Measurements from ENCODE around the gene VWA3B.

Gene VWA3B

DNA sequence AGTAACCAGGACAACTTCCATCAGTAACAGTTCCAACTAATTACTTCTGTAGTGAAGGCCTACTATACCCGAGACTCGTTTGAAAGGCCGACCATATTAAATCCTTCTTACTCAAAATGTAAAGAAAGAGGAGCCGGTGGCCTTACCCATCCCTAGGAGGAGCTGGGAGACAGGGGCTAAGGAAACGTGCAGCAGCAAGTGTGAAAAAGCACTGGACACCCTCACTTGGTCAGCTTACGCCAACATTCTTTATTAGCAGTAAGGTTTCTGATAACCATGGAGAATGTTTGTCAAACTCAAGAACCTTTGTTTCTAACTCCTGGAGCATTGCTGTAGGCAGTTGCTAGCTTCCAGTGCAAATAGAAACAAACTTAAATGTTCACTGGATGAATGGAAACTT is 26.7 kb upstream of the VWA3B start:
- Histone ChIP-seq H3K4me1 (ENCODE audit: control insufficient read depth, low read depth, low read length) (no peaks in the 10 kb centered on the region), H3K4ac (ENCODE audit: low read depth, low read length) (no peak overlapping the region), H2AK5ac (ENCODE audit: low read length) (no peak overlapping the region), H3K23ac (ENCODE audit: low read length) (no peak overlapping the region), H3K36me3 (ENCODE audit: control insufficient read depth, insufficient read depth, low read length) (no peaks in the 10 kb centered on the region), H3K4me3 (ENCODE audit: low read length) (no peak overlapping the region), H3K9ac (ENCODE audit: low read length) (no peak overlapping the region), H4K5ac (ENCODE audit: low read length) (no peak overlapping the region), H3K27ac (ENCODE audit: low read depth, low read length) (no peak overlapping the region), H3K18ac (ENCODE audit: low read length) (no peak overlapping the region), H3K79me2 (ENCODE audit: control insufficient read depth, insufficient read depth, low read length) (no peaks in the 10 kb centered on the region), H3K4me2 (ENCODE audit: low read length) (no peak overlapping the region), H3K27me3 (ENCODE audit: insufficient read depth, low read length, poor library complexity) (no peaks in the 10 kb centered on the region), H2BK120ac (ENCODE audit: low read depth, low read length) (no peak overlapping the region), H4K8ac (ENCODE audit: low read depth, low read length) (no peak overlapping the region), H2BK5ac (ENCODE audit: low read length) (no peak overlapping the region), H2BK15ac (replicated peaks; ENCODE audit: low read depth) (no peak overlapping the region), H3K56ac (ENCODE audit: low read length) (no peak overlapping the region), H3K79me1 (ENCODE audit: low read length) (no peaks in the 10 kb centered on the region)
- no CpG with 5 or more reads among the region's 6 CpGs for WGBS (ENCODE audit: extremely low coverage, insufficient coverage, low lambda C conversion rate)
- no peak for DNase-seq

DNA sequence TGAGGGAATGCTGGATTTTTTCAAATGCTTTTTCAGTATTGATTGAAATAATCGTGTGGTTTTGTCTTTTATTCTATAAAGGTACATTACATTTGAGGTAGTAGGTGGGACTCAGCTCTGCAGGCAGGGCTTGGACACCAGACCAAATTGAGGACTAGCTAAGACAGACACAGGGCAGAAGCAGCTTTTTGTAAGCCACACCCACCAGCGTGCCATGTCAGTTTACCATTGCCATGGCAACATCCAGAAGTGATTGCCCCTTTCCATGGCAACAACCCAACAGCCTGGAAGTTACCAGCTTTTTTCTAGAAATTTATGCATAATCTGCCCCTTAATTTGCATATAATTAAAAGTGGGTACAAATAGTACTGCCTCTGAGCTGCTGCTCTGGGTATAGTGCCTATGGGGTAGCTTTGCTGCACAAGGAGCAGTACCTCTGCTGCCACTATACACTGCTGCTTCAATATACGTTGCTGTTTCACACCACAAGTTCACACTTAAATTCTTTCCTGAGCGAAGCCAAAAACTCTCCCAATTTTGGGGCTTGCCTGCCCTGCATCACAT is 23.6 kb upstream of the VWA3B start:
- no peak overlapping the region for H2AK5ac ChIP-seq (ENCODE audit: low read length)
- no peaks in the 10 kb centered on the region for H3K79me2 ChIP-seq (ENCODE audit: control insufficient read depth, insufficient read depth, low read length)
- H2BK15ac ChIP-seq (replicated peaks; ENCODE audit: low read depth): no peak overlapping the region
- no peaks in the 10 kb centered on the region for H3K79me1 ChIP-seq (ENCODE audit: low read length)
- H2BK120ac ChIP-seq (ENCODE audit: low read depth, low read length): no peak overlapping the region
- H3K27ac ChIP-seq (ENCODE audit: low read depth, low read length): no peak overlapping the region
- no peak overlapping the region for H3K56ac ChIP-seq (ENCODE audit: low read length)
- no peak overlapping the region for H2BK5ac ChIP-seq (ENCODE audit: low read length)
- peak; percentile 89 for DNase-seq
- WGBS (ENCODE audit: extremely low coverage, insufficient coverage, low lambda C conversion rate): no CpG with 5 or more reads among the region's 4 CpGs
- no peaks in the 10 kb centered on the region for H3K27me3 ChIP-seq (ENCODE audit: insufficient read depth, low read length, poor library complexity)
- no peak overlapping the region for H4K8ac ChIP-seq (ENCODE audit: low read depth, low read length)
- no peak overlapping the region for H3K18ac ChIP-seq (ENCODE audit: low read length)
- no peak overlapping the region for H3K4me2 ChIP-seq (ENCODE audit: low read length)
- no peak overlapping the region for H3K23ac ChIP-seq (ENCODE audit: low read length)
- no peak overlapping the region for H4K5ac ChIP-seq (ENCODE audit: low read length)
- H3K9ac ChIP-seq (ENCODE audit: low read length): no peak overlapping the region
- H3K4me3 ChIP-seq (ENCODE audit: low read length): no peak overlapping the region
- H3K4me1 ChIP-seq (ENCODE audit: control insufficient read depth, low read depth, low read length): no peaks in the 10 kb centered on the region
- H3K4ac ChIP-seq (ENCODE audit: low read depth, low read length): no peak overlapping the region
- H3K36me3 ChIP-seq (ENCODE audit: control insufficient read depth, insufficient read depth, low read length): no peaks in the 10 kb centered on the region

DNA sequence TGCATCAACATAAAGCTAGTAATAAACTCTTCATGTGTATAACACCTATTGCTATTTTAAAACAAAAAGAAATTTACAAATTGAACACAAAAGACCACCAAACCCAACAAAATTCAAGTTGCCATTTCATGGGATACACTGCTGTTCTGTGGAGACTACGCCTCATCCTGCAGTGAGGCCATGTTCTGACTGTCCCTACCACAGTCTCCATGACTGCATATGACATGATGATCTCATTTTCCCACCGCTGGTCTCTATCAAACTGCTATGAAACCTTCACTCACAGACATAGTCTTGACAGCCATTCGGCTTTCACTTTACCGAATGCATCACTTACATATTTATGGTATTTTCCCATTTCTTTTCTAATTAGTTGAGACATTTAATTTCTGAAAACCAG is 21.2 kb upstream of the VWA3B start:
- H2BK5ac ChIP-seq (ENCODE audit: low read length): no peak overlapping the region
- no peaks in the 10 kb centered on the region for H3K79me1 ChIP-seq (ENCODE audit: low read length)
- no peaks in the 10 kb centered on the region for H3K79me2 ChIP-seq (ENCODE audit: control insufficient read depth, insufficient read depth, low read length)
- H3K4me2 ChIP-seq (ENCODE audit: low read length): no peak overlapping the region
- DNase-seq: no peak
- no peak overlapping the region for H3K18ac ChIP-seq (ENCODE audit: low read length)
- no peak overlapping the region for H2BK15ac ChIP-seq (replicated peaks; ENCODE audit: low read depth)
- no peak overlapping the region for H4K5ac ChIP-seq (ENCODE audit: low read length)
- no peaks in the 10 kb centered on the region for H3K4me1 ChIP-seq (ENCODE audit: control insufficient read depth, low read depth, low read length)
- no peak overlapping the region for H3K23ac ChIP-seq (ENCODE audit: low read length)
- no peak overlapping the region for H3K4me3 ChIP-seq (ENCODE audit: low read length)
- no peak overlapping the region for H3K27ac ChIP-seq (ENCODE audit: low read depth, low read length)
- no peak overlapping the region for H3K56ac ChIP-seq (ENCODE audit: low read length)
- no peak overlapping the region for H2AK5ac ChIP-seq (ENCODE audit: low read length)
- no CpG with 5 or more reads among the region's 4 CpGs for WGBS (ENCODE audit: extremely low coverage, insufficient coverage, low lambda C conversion rate)
- H3K36me3 ChIP-seq (ENCODE audit: control insufficient read depth, insufficient read depth, low read length): no peaks in the 10 kb centered on the region
- no peak overlapping the region for H3K4ac ChIP-seq (ENCODE audit: low read depth, low read length)
- H4K8ac ChIP-seq (ENCODE audit: low read depth, low read length): no peak overlapping the region
- H3K27me3 ChIP-seq (ENCODE audit: insufficient read depth, low read length, poor library complexity): no peaks in the 10 kb centered on the region
- no peak overlapping the region for H2BK120ac ChIP-seq (ENCODE audit: low read depth, low read length)
- no peak overlapping the region for H3K9ac ChIP-seq (ENCODE audit: low read length)

DNA sequence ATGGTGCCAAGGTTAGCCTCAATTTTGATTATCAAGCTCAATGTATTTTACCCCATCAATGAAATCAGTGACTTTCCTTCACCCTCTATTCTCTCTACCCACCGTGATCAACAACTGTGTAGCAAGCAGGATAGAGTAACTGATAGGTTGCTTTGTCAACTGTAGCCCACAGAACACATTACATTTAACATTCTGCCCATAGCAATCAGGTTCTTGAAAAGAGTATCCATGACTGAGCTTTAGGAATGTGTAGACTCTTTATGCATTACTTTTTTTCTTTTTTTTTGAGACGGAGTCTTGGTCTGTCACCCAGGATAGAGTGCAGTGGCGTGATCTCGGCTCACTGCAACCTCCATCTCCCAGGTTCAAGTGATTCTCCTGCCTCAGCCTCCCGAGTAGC is 19.8 kb upstream of the VWA3B start:
- Histone ChIP-seq H4K8ac (ENCODE audit: low read depth, low read length) (no peak overlapping the region), H2BK5ac (ENCODE audit: low read length) (no peak overlapping the region), H3K18ac (ENCODE audit: low read length) (no peak overlapping the region), H3K56ac (ENCODE audit: low read length) (no peak overlapping the region), H2BK15ac (replicated peaks; ENCODE audit: low read depth) (no peak overlapping the region), H3K27ac (ENCODE audit: low read depth, low read length) (no peak overlapping the region), H3K4ac (ENCODE audit: low read depth, low read length) (no peak overlapping the region), H3K79me1 (ENCODE audit: low read length) (no peaks in the 10 kb centered on the region), H3K4me3 (ENCODE audit: low read length) (no peak overlapping the region), H3K23ac (ENCODE audit: low read length) (no peak overlapping the region), H3K27me3 (ENCODE audit: insufficient read depth, low read length, poor library complexity) (no peaks in the 10 kb centered on the region), H3K4me1 (ENCODE audit: control insufficient read depth, low read depth, low read length) (no peaks in the 10 kb centered on the region), H2BK120ac (ENCODE audit: low read depth, low read length) (no peak overlapping the region), H2AK5ac (ENCODE audit: low read length) (no peak overlapping the region), H3K9ac (ENCODE audit: low read length) (no peak overlapping the region), H3K4me2 (ENCODE audit: low read length) (no peak overlapping the region), H3K36me3 (ENCODE audit: control insufficient read depth, insufficient read depth, low read length) (no peaks in the 10 kb centered on the region), H3K79me2 (ENCODE audit: control insufficient read depth, insufficient read depth, low read length) (no peaks in the 10 kb centered on the region), H4K5ac (ENCODE audit: low read length) (no peak overlapping the region)
- no peak for DNase-seq
- no CpG with 5 or more reads among the region's 5 CpGs for WGBS (ENCODE audit: extremely low coverage, insufficient coverage, low lambda C conversion rate)

DNA sequence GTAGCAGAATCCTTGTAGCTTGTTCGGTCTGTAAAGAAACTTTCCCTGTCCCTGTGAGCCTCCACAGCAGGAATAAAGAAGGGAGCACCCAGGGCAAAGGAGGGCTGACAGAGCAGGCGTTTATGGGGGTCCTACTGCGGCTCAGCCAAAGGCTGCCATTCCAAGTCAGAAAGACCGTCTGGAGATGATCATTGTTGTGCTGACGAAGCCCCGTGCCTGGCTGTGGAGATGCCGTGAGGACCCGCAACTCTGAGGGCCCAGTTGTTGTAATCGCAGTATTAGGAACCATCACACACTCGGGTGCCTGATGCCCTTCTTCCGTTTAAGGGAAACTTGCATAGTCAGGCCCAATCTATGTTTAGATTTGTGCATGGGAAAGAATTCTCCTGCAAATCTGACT is 16.9 kb upstream of the VWA3B start:
- WGBS (ENCODE audit: extremely low coverage, insufficient coverage, low lambda C conversion rate): no CpG with 5 or more reads among the region's 11 CpGs

DNA sequence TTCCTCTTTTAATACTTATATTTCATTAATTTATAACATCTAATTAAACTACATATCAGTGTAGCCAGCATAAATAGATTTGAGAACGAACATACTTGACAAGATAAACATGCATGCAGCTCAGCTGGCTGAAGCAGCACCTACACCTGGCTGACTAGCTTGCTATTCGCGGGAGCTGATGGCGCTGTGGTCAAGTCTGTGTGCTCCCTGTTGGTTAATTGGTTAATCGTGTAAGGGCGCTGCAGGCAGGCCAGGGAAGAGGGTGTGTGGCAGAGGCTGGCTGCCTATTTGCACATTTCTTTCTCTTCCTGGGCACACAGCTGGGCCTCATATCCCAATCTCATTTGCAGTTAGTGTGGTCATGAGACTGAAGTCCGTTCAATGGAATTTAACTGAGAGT is 14.5 kb upstream of the VWA3B start:
- H3K23ac ChIP-seq (ENCODE audit: low read length): no peak overlapping the region
- H3K27ac ChIP-seq (ENCODE audit: low read depth, low read length): no peak overlapping the region
- no peaks in the 10 kb centered on the region for H3K4me1 ChIP-seq (ENCODE audit: control insufficient read depth, low read depth, low read length)
- H2BK5ac ChIP-seq (ENCODE audit: low read length): no peak overlapping the region
- H3K56ac ChIP-seq (ENCODE audit: low read length): no peak overlapping the region
- no peak overlapping the region for H2BK15ac ChIP-seq (replicated peaks; ENCODE audit: low read depth)
- H3K9ac ChIP-seq (ENCODE audit: low read length): no peak overlapping the region
- H3K79me1 ChIP-seq (ENCODE audit: low read length): no peaks in the 10 kb centered on the region
- H3K79me2 ChIP-seq (ENCODE audit: control insufficient read depth, insufficient read depth, low read length): no peaks in the 10 kb centered on the region
- no peak for DNase-seq
- H3K18ac ChIP-seq (ENCODE audit: low read length): no peak overlapping the region
- H3K4me2 ChIP-seq (ENCODE audit: low read length): no peak overlapping the region
- H4K5ac ChIP-seq (ENCODE audit: low read length): no peak overlapping the region
- H3K36me3 ChIP-seq (ENCODE audit: control insufficient read depth, insufficient read depth, low read length): no peaks in the 10 kb centered on the region
- H2AK5ac ChIP-seq (ENCODE audit: low read length): no peak overlapping the region
- 100% methylated on average over 1 of the region's 7 CpGs for WGBS (ENCODE audit: extremely low coverage, insufficient coverage, low lambda C conversion rate)
- H2BK120ac ChIP-seq (ENCODE audit: low read depth, low read length): no peak overlapping the region
- H3K4me3 ChIP-seq (ENCODE audit: low read length): no peak overlapping the region
- no peaks in the 10 kb centered on the region for H3K27me3 ChIP-seq (ENCODE audit: insufficient read depth, low read length, poor library complexity)
- H3K4ac ChIP-seq (ENCODE audit: low read depth, low read length): no peak overlapping the region
- H4K8ac ChIP-seq (ENCODE audit: low read depth, low read length): no peak overlapping the region

More for the DNA sequence above, 16.9 kb upstream of the VWA3B start:
- no peak overlapping the region for H2AK5ac ChIP-seq (ENCODE audit: low read length)
- H2BK5ac ChIP-seq (ENCODE audit: low read length): no peak overlapping the region
- no peak overlapping the region for H4K8ac ChIP-seq (ENCODE audit: low read depth, low read length)
- no peak overlapping the region for H3K23ac ChIP-seq (ENCODE audit: low read length)
- no peak overlapping the region for H3K9ac ChIP-seq (ENCODE audit: low read length)
- no peak overlapping the region for H2BK15ac ChIP-seq (replicated peaks; ENCODE audit: low read depth)
- H3K56ac ChIP-seq (ENCODE audit: low read length): no peak overlapping the region
- no peaks in the 10 kb centered on the region for H3K4me1 ChIP-seq (ENCODE audit: control insufficient read depth, low read depth, low read length)
- no peak for DNase-seq
- no peaks in the 10 kb centered on the region for H3K27me3 ChIP-seq (ENCODE audit: insufficient read depth, low read length, poor library complexity)
- H2BK120ac ChIP-seq (ENCODE audit: low read depth, low read length): peak overlapping the region; percentile 61
- no peaks in the 10 kb centered on the region for H3K79me1 ChIP-seq (ENCODE audit: low read length)
- H4K5ac ChIP-seq (ENCODE audit: low read length): no peak overlapping the region
- H3K36me3 ChIP-seq (ENCODE audit: control insufficient read depth, insufficient read depth, low read length): no peaks in the 10 kb centered on the region
- no peak overlapping the region for H3K4me2 ChIP-seq (ENCODE audit: low read length)
- no peak overlapping the region for H3K4me3 ChIP-seq (ENCODE audit: low read length)
- no peak overlapping the region for H3K27ac ChIP-seq (ENCODE audit: low read depth, low read length)
- H3K4ac ChIP-seq (ENCODE audit: low read depth, low read length): no peak overlapping the region
- H3K18ac ChIP-seq (ENCODE audit: low read length): no peak overlapping the region
- no peaks in the 10 kb centered on the region for H3K79me2 ChIP-seq (ENCODE audit: control insufficient read depth, insufficient read depth, low read length)
